Measurements from ENCODE around the gene LRGUK. TPM values are rescaled to one million over a fixed set of nuclear protein-coding genes. Genes with fewer than 3 reads are reported as not detected.
A peak's percentile ranks its signal among the peaks of the same experiment; 100 is the strongest.

The LRGUK gene
- total RNA-seq, 1 donor, result 0.43 TPM

GRCh38 chr7:134254311-134254710 is 127.2 kb downstream of the LRGUK start:
- peak; percentile 4 for DNase-seq (ENCODE audit: low read depth)
- TF ChIP-seq CTCF (IDR thresholded peaks at IDR 0.05; ENCODE audit: insufficient read depth, low read depth, low read length), result peak; percentile 29
- H3K4me3 ChIP-seq (ENCODE audit: low read depth, low read length), result no peak overlapping the region

- no peak for DNase-seq (ENCODE audit: low read depth)
- TF ChIP-seq CTCF (IDR thresholded peaks at IDR 0.05; ENCODE audit: insufficient read depth, low read depth, low read length), result no peak
- no peak overlapping the region for H3K4me3 ChIP-seq (ENCODE audit: low read depth, low read length)
These were observed 128.7 kb downstream of the LRGUK start for GRCh38 chr7:134255814-134256213.

DNA sequence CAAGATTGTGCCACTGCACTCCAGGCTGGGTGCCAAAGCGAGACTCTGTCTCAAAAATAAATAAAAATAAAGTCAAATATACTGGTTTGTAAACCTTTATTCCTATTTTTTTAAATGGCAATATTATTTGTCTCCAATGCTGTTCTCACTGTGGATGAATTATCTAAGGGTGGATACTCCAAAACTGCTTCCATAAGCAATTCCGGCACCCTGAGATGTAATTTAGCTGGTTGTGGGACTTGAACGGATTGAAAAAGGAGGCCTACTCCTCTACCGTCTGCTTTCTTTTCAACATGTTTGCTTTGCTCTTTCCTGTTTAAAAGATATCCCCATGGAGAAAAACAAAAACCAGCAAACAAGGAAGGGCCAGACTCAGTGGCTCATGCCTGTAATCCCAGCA is 135.2 kb downstream of the LRGUK start:
- TF ChIP-seq CTCF (IDR thresholded peaks at IDR 0.05; ENCODE audit: insufficient read depth, low read depth, low read length), result no peak
- DNase-seq (ENCODE audit: low read depth), result no peak

DNA sequence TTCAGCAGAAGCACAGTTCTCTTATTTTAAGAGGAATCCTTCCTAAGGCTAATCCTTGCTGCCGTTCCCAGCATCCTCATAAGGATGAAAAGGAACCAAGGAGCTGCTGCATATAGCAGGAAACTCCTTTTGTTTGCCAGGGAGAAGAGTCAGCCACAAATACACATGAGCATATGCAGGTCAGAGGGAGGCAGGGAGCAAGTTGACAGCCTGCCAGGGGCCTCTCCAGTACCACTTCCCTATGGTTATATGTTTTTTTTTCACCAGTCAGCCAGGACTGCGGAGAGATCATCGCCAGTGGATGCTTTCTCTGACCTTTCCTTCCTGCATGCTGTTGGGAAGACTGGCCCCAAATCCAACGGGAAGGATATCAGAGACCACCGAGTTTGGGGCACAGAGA is 149.8 kb downstream of the LRGUK start:
- no peak for DNase-seq (ENCODE audit: low read depth)
- TF ChIP-seq CTCF (IDR thresholded peaks at IDR 0.05; ENCODE audit: insufficient read depth, low read depth, low read length), result no peak

More for the DNA sequence above, 135.2 kb downstream of the LRGUK start:
- no peak overlapping the region for H3K4me3 ChIP-seq (ENCODE audit: low read depth, low read length)

GRCh38 chr7:134278502-134279153 is 151.5 kb downstream of the LRGUK start:
- no peak for DNase-seq (ENCODE audit: low read depth)
- no peak for TF ChIP-seq CTCF (IDR thresholded peaks at IDR 0.05; ENCODE audit: insufficient read depth, low read depth, low read length)
- H3K4me3 ChIP-seq (ENCODE audit: low read depth, low read length), result no peak overlapping the region

More for the DNA sequence above, 149.8 kb downstream of the LRGUK start:
- H3K4me3 ChIP-seq (ENCODE audit: low read depth, low read length), result no peak overlapping the region

DNA sequence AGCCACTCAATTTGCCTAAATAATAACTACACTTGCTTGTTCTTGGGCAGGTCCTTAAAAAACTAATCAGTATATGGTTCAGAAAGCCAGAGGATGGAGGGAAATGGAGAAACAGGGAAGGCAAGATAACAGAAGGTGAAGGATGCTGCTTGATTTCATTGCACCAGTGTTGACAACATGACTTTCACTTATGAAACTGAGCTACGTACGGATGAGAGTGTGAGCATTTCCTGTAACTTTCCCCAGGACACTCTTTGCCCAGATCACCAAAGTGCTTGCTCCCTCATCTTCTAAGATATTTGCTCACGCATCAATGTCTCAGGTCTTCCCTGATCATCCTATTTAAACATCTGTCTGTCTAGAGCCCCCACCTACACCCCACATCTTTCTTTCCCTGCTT is 152.2 kb downstream of the LRGUK start:
- TF ChIP-seq CTCF (IDR thresholded peaks at IDR 0.05; ENCODE audit: insufficient read depth, low read depth, low read length), result no peak
- H3K4me3 ChIP-seq (ENCODE audit: low read depth, low read length), result no peak overlapping the region
- DNase-seq (ENCODE audit: low read depth), result no peak

GRCh38 chr7:134279898-134280297 is 152.8 kb downstream of the LRGUK start:
- TF ChIP-seq CTCF (IDR thresholded peaks at IDR 0.05; ENCODE audit: insufficient read depth, low read depth, low read length), result no peak
- no peak overlapping the region for H3K4me3 ChIP-seq (ENCODE audit: low read depth, low read length)
- DNase-seq (ENCODE audit: low read depth), result no peak
